MG63 (cell line): Measurements from ENCODE around the gene UHRF2. TPM values are rescaled to one million over a fixed set of nuclear protein-coding genes. Genes with fewer than 3 reads are reported as not detected.
A peak's percentile ranks its signal among the peaks of the same experiment; 100 is the strongest.
"Not testable (repeated sequence)": the region's sequence is repeated elsewhere in the genome, so short reads cannot be mapped to it uniquely, and the experiment has no call there.

Experiments used
- DNase-seq: peaks from one replicate; pipeline ENCODE4 v3.0.0-alpha.2; 2020
- H3K27me3 ChIP-seq: fragments of 250-450 bp; sonication (Bioruptor Pico); 2 replicates; pipeline ENCODE4 v1.5.1; 2020; ENCODE audit warnings: mild to moderate bottlenecking, moderate library complexity
- H3K36me3 ChIP-seq: fragments of 250-450 bp; sonication (Bioruptor Pico); 2 replicates; pipeline ENCODE4 v1.5.1; 2020; ENCODE audit warnings: mild to moderate bottlenecking, moderate library complexity
- H3K4me3 ChIP-seq: fragments of 250-450 bp; sonication (Bioruptor Pico); 2 replicates; pipeline ENCODE4 v1.5.1; 2020; ENCODE audit warnings: mild to moderate bottlenecking, moderate library complexity
- H3K9me3 ChIP-seq: fragments of 250-450 bp; sonication (Bioruptor Pico); 2 replicates; pipeline ENCODE4 v1.5.1; 2020; ENCODE audit warnings: mild to moderate bottlenecking, moderate library complexity
- total RNA-seq: library from RNA; depleted of rRNA; stranded (reverse); fragments of >200 nt; shearing (Covaris generic); gene quantifications from 2 replicates; pipeline ENCODE4 v1.2.3, GENCODE V29; 2014; ENCODE audit warnings: low replicate concordance; rRNA removed

Gene UHRF2, protein sequence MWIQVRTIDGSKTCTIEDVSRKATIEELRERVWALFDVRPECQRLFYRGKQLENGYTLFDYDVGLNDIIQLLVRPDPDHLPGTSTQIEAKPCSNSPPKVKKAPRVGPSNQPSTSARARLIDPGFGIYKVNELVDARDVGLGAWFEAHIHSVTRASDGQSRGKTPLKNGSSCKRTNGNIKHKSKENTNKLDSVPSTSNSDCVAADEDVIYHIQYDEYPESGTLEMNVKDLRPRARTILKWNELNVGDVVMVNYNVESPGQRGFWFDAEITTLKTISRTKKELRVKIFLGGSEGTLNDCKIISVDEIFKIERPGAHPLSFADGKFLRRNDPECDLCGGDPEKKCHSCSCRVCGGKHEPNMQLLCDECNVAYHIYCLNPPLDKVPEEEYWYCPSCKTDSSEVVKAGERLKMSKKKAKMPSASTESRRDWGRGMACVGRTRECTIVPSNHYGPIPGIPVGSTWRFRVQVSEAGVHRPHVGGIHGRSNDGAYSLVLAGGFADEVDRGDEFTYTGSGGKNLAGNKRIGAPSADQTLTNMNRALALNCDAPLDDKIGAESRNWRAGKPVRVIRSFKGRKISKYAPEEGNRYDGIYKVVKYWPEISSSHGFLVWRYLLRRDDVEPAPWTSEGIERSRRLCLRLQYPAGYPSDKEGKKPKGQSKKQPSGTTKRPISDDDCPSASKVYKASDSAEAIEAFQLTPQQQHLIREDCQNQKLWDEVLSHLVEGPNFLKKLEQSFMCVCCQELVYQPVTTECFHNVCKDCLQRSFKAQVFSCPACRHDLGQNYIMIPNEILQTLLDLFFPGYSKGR
- 11.1 and 20.7 TPM in 2 replicates for total RNA-seq

DNA sequence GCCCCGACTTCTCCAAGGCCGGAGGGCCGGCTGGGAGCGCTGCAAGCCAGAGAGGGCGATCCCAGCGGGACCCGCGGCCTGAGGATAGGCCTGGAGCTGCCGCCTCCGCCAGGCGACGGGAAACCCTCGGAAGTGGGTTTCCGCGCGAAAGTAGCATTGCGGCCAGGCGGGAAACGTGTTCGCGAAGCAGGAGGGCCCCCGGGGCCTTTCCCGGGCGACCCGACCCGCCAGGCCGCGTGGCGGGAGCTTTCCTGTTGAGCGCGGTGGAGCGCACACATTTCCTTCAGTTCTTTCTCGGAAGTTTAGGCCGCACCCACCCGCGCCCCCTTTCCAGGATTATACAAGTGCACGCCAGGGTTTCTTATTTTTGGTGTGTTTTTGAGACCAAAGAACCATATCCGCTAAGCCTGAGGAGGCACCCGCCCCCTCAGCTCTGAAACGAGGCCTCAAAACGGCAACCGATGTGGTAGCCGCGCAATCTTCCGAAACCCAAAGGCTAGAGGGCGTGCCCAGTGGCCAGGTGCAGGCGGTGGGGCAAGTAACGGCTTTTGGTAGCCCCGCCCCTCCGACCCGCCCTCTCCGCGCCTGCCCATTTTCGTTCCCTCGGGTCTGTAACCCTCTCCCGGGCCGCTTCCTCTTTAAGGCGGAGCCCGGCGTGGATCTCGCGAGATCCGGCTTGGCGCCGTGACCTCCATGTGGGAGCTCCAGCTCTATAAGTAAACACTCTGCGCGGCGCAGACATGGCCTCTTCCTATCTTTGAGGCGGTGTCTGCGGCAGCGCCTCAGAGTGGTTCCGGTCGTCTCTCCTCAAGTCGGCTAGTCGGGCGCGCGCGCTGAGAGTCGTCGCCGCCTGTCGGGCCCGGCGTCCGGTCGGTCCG lies at the start of gene UHRF2:
Gene UHRF2 (plus strand): TSS at position 713 of the 878 bp plus-strand sequence. CDS start 292 bp downstream, outside the sequence.
- H3K4me3 ChIP-seq: peak within 1 kb of the TSS; percentile 60
- no peaks in the 10 kb centered on the region for H3K27me3 ChIP-seq
- no peaks in the 10 kb centered on the region for H3K36me3 ChIP-seq
- no peaks in the 10 kb centered on the region for H3K9me3 ChIP-seq
- DNase-seq: peak; percentile 93

DNA sequence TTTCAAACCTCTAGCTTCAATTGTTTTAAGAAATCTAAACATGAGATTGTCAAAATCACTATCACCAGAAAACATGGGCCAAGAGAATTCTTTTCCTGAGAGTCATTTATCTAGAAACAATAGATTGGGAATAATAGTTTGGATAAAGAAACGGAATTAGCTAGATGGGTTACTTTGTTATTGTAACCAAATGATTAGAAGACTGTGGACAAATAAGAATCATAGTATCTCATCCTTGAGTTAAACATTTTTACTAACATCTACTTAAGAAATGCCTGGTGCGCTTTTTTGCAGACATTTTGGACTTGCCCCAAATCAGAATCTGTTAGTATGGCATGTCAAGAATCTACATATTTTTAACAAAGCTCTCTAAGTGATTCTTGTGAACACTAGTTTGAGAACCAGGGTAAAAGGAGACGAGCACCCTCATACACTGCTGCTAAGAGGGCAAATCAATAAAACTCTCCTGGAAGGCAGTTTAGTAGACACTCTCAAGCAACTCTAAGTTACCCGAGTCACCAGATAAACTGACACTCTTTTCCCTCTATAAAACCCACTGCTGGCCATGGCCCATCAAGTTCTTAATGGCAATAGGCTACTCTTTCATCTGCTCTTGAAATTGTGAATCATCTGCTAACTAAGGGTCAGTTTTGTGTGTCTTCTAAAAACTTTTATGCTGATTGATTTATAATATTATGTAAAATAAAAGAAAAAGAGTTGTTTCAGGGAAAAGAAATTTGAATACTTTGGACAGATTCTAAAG lies 45.7 kb upstream of the UHRF2 start:
- H3K9me3 ChIP-seq: no peaks in the 10 kb centered on the region
- H3K27me3 ChIP-seq: no peaks in the 10 kb centered on the region
- H3K4me3 ChIP-seq: no peak overlapping the region
- H3K36me3 ChIP-seq: no peaks in the 10 kb centered on the region
- no peak for DNase-seq

- Histone ChIP-seq H3K36me3 (no peaks in the 10 kb centered on the region), H3K4me3 (no peak overlapping the region), H3K9me3 (no peaks in the 10 kb centered on the region)
Measured at GRCh38 chr9:6368831-6369230, 44.2 kb upstream of the UHRF2 start.

GRCh38 chr9:6381477-6382012 lies 31.5 kb upstream of the UHRF2 start:
- not testable (repeated sequence) for H3K27me3 ChIP-seq, H3K36me3 ChIP-seq

More at GRCh38 chr9:6368831-6369230, 44.2 kb upstream of the UHRF2 start:
- DNase-seq: no peak
- H3K27me3 ChIP-seq: no peaks in the 10 kb centered on the region

GRCh38 chr9:6382681-6383080 lies 30.3 kb upstream of the UHRF2 start:
- no peaks in the 10 kb centered on the region for H3K36me3 ChIP-seq
- H3K27me3 ChIP-seq: no peaks in the 10 kb centered on the region
- H3K4me3 ChIP-seq: no peak overlapping the region
- no peak for DNase-seq
- H3K9me3 ChIP-seq: no peaks in the 10 kb centered on the region

More at GRCh38 chr9:6381477-6382012, 31.5 kb upstream of the UHRF2 start:
- H3K4me3 ChIP-seq, H3K9me3 ChIP-seq, DNase-seq: not testable (repeated sequence)

GRCh38 chr9:6383551-6384225 lies 29.3 kb upstream of the UHRF2 start:
- no peaks in the 10 kb centered on the region for H3K9me3 ChIP-seq
- no peaks in the 10 kb centered on the region for H3K27me3 ChIP-seq
- peak; percentile 31 for DNase-seq
- no peaks in the 10 kb centered on the region for H3K36me3 ChIP-seq
- H3K4me3 ChIP-seq: no peak overlapping the region

GRCh38 chr9:6384732-6385131 lies 28.3 kb upstream of the UHRF2 start:
- no peak for DNase-seq
- Histone ChIP-seq H3K9me3 (no peaks in the 10 kb centered on the region), H3K4me3 (no peak overlapping the region), H3K36me3 (no peaks in the 10 kb centered on the region), H3K27me3 (no peaks in the 10 kb centered on the region)

DNA sequence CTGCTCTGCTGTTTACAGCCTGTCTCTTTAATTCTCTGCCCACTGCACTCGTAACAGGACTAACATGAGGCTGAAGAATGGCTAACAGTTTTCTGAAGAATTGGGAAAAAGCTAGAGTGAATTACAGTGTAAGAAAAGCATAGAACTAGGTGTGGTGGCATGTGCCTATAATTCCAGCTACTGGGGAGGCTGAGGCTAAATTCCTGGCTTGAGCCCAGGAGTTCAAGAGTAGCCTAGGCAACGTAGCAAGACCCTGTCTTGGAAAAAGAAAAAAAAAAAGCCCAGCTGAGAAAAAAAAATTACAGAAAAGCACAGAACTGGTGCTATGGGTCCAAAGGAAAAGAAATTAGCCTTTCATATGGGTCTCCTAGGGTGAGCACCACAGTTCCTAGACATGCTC lies 13.9 kb upstream of the UHRF2 start:
- H3K9me3 ChIP-seq: no peaks in the 10 kb centered on the region
- H3K36me3 ChIP-seq: no peaks in the 10 kb centered on the region
- H3K4me3 ChIP-seq: no peak overlapping the region
- H3K27me3 ChIP-seq: no peaks in the 10 kb centered on the region
- no peak for DNase-seq

- no peak overlapping the region for H3K4me3 ChIP-seq
- no peaks in the 10 kb centered on the region for H3K9me3 ChIP-seq
- no peak for DNase-seq
- H3K36me3 ChIP-seq: no peaks in the 10 kb centered on the region
- H3K27me3 ChIP-seq: no peaks in the 10 kb centered on the region
Measured at GRCh38 chr9:6405371-6405770, 7.6 kb upstream of the UHRF2 start.

DNA sequence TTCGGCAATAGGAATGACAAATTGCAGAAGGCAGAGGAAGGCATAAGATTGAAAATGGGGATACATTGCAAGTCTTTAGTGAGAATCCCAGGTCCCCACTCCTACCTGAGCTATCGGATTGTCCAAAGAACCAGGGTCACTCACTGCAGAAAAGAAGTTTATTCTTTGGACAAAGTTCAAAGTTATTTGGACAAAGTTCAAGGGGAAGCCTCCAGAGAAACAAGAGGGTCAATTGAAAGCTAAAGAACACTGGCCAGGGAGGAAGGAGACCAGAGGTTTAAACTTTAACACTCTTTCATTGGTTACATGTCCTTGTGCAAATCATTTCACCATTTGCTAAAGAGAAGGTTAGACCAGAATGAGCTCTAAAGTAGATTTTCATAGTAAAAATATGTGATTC lies 5.2 kb upstream of the UHRF2 start:
- no peak overlapping the region for H3K4me3 ChIP-seq
- no peak for DNase-seq
- H3K27me3 ChIP-seq: no peaks in the 10 kb centered on the region
- H3K9me3 ChIP-seq: no peaks in the 10 kb centered on the region
- H3K36me3 ChIP-seq: no peaks in the 10 kb centered on the region

DNA sequence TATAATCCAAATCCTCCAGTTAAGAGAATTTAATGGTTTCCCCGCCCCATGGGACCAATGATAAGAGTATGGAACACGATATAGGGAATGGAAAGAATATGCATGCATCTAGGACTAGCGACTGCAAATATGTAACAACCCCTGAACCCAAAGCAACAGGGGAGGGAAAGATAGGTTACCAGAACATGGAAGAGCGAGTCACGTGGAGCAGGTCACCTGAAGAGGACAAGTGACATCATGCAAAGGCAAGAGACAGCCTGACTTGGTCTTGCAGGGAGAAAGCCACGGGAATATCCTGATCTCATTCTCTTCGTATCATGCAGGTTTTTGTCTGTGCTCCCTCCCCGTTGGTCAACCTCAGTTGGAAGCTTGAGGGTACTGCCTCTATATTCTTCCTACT lies 4.7 kb upstream of the UHRF2 start:
- Histone ChIP-seq H3K4me3 (no peak overlapping the region), H3K27me3 (no peaks in the 10 kb centered on the region), H3K9me3 (no peaks in the 10 kb centered on the region), H3K36me3 (no peaks in the 10 kb centered on the region)
- no peak for DNase-seq

DNA sequence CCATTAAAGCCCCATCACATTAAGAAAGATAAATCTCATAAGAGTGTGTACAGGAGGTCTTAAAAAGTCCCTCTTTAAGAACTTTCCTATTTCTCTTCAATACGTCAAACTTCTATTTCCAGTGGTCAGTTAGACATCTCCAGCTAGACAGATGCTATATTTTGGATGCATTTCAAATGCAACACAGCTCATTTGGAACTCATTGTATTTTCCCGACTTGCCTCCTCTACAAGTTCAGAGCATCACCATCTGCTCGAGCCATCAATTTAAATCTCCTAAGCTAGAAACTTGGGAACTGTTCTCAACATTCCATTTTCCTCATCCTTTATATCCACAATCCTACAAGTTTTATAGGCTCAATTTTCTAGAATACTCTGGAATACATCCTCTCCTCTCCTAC lies 3.2 kb upstream of the UHRF2 start:
- DNase-seq: no peak
- H3K4me3 ChIP-seq: no peak overlapping the region
- no peaks in the 10 kb centered on the region for H3K36me3 ChIP-seq
- no peaks in the 10 kb centered on the region for H3K9me3 ChIP-seq
- H3K27me3 ChIP-seq: no peaks in the 10 kb centered on the region

- Histone ChIP-seq H3K27me3 (no peaks in the 10 kb centered on the region), H3K9me3 (no peaks in the 10 kb centered on the region), H3K4me3 (no peak overlapping the region), H3K36me3 (no peaks in the 10 kb centered on the region)
- DNase-seq: no peak
Measured at GRCh38 chr9:6410633-6411032, 2.4 kb upstream of the UHRF2 start.

- no peaks in the 10 kb centered on the region for H3K27me3 ChIP-seq
- no peaks in the 10 kb centered on the region for H3K9me3 ChIP-seq
- H3K36me3 ChIP-seq: no peaks in the 10 kb centered on the region; the same call in 1 of the 2 replicates
- H3K4me3 ChIP-seq: peak overlapping the region; percentile 60
- peak; percentile 5 for DNase-seq
Measured at GRCh38 chr9:6413365-6414246, 607 bp downstream of the UHRF2 start.
